ENCODE data around the gene NDUFS3.

Gene NDUFS3

DNA sequence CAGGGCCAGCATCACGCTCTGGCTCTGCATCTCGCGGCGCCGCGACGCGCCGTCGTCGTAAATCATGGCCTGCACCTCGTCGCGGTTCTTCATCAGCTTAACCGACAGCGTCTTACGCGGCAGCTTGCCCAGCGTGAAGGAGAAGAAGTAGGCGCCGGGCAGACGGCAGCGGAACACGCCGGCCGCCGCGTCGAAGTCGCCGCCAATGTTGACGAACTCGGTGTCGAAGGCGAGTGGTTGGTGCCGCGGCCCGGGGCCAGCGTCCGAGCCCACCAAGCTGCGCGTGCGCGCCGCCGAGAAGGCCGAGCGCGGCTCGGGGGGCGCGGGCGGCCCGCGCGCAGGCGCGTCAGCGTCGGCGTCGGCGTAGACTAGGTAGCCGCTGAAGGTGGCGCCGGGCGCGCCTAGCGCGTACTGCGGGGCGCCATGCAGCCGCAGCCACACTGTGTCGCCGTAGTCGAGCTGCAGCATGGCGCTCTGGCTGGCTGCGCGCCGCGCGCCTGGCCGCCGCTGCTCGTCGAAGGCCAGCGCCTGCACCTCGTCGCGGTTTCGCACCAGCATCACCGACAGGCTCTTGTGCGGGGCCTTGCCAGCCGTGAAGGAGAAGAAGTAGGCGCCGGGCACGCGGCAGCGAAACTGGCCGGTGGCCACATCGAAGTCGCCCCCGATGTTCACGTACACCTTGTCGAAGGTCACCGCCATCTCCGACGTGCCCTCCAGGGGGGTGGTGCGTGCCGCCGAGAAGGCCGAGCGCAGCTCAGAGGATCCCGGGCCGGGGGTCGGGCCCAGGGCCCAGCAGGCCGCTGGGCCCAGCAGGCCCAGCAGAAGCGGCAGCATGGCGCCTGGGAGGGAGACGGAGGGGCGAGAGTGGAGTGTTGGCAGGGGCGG is 11.3 kb downstream of the NDUFS3 start:
- no peak for DNase-seq (ENCODE audit: low read depth)

DNA sequence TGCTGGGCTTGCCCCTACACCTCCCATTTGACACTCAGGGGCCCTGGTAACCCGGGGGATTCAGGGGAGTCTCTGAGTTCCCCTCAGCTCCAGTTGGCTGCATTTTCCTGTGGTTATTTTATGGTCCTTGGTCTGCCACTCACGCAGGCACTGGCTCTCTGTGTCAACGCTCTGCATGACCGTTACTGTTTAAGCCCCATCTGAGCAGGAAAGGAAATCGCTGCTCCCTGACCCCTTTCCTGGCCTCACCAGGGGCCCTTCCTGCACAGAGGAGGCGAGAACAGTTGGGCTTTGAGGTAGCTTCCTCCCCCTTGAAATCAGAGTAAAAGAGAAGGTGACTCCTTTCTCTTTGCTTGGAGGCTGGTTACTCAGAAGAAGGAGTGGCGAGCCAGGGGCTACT is 12.9 kb downstream of the NDUFS3 start:
- no peak for DNase-seq (ENCODE audit: low read depth)

DNA sequence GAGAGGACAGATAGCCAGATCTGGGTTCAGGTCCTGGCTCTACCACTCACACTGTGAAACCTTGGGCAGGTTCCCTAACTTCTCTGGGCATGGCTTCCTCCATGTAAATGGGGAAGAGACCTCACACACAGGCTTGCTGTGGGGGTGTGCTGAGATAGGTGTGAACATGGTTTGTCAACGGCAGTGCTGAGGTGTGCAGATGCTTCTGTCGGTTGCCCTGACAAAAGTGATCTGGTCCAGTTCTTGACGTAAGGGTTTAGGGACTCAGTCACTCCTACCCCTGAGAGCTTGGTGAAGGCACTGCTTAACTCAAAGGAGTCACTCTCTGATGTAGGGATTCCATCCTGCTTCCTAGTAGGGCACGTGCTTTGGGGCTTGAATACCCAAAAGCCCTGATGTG is 13.4 kb downstream of the NDUFS3 start:
- DNase-seq (ENCODE audit: low read depth), result no peak

DNA sequence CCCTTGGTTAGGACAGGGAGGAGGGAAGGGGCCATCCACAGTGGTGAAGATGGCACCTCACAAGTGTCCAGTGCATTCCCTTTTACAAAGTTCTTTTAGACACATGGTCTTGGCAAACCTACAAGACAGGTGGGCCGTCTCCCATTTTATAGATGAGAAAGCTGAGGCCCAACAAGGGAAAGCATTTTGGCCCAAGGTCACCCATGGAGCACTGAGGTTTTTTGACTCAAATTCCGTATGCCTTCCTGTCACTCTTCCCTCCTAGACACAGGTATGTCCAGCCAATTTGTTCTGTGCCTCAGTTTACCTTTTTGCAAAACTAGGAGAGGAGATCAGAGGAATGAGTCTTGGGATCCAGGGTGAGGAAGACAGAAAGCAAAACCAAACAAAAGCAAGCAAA is 14.1 kb downstream of the NDUFS3 start:
- no peak for DNase-seq (ENCODE audit: low read depth)

DNA sequence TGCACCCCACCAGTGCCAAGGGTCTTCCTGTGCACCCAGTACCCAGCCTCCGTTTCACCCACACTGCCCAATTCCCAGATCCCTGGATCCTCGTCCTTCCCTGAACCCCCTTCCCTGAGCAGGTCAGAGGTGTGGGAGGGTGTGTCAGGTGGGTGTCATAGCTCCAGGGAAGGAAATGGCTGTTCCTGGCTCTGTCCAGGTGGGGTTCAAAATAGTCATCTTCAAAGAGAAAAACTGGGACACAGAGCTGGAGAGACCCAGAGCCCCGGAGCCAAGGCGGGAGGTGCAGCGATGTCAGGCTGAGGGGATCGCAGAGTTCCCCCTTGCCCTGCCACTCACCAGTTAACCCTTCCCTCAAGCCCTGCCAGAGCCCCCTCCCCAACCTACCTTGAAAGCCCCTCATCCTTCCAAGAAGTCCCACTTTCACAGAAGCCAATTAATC is 14.6 kb downstream of the NDUFS3 start:
- no peak for DNase-seq (ENCODE audit: low read depth)

DNA sequence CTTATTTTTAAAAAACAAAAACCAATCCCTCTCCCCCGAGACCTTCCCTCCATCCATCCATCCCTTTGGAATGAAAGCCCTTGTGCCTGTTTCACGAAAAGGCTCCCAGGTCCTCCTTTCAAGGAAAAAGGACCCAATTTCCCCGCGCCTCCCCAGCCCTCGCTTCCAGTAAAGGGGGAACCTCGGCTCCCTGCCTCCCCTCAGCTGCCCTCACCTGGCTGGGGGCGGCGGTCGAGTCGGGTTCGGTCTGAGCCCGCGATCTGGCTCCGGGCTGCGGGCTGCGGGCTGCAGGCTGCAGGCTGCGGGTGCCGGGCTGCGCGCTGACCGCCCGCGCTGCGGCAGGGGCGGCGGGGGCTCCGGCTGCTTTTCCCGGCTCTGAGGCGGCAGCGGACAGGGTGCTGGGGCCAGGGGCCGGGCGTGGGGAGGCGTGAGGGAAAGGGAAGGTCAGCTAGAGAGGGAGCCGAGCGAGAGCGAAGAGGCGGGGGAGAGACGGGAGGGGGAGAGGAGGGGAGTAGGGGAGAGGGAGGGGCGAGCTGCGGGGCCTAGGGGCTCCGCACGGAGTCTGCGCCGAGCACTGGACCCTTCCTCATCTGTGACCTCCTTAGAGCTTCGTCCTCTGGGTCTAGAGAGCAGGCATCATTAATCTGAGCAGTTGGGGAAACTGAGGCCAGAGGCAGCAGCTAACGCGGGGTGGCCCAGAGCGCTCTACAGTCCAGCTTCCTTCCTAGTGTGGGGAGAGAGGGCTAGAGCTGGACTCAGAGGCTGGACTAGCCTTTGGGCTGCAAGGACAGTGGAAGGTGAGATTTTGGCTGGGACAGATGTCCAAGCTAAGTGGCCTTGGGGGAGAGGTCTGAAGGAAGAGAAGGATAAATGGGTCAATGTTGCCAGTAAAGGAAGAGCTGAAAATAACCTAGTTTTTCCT is 15.3 kb downstream of the NDUFS3 start, which contains the start of gene C1QTNF4:
Gene C1QTNF4, minus strand, starts transcription at position 478 of the 922 bp plus-strand sequence. CDS start 3,601 bp downstream, outside the sequence.
- no peak for DNase-seq (ENCODE audit: low read depth)

DNA sequence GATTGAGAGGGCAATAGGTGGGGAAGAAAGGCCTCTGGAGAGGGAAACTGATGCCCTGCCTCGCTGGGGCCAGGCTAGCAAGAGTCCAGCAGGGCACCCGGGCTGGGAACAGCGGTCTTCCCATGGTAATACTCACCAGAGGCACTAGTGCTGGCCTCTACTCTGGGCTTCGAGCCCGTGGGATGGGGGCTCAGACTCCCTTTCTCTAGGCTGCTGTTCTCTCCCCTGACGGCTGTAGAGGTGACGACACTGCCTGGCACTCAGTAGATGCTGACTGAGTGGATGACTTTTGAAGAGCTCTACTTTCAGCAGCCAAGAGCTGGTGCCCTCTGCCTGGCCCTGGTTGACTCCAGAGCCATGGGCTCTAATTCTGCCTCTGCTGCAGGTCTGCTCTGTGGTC is 16.2 kb downstream of the NDUFS3 start:
- DNase-seq (ENCODE audit: low read depth), result no peak

DNA sequence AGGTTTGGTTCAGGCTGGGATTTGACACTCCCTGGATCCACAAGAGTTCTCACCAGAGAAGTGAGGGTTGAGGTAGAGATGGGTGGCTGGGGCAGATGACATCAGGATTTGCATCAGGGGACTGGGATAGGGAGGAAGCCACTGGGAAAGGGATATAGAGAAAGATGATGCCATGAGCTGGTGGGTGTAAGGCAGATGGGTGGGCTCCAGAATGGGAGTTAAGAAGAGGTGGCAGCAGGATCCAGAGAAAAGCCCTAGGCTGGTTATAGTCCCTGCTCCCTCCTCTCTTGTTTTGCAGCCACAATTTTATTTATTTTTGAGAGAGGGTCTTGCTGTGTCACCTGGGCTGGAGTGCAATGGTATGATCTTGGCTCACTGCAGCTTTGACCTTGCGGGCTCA is 17.1 kb downstream of the NDUFS3 start:
- no peak for DNase-seq (ENCODE audit: low read depth)

DNA sequence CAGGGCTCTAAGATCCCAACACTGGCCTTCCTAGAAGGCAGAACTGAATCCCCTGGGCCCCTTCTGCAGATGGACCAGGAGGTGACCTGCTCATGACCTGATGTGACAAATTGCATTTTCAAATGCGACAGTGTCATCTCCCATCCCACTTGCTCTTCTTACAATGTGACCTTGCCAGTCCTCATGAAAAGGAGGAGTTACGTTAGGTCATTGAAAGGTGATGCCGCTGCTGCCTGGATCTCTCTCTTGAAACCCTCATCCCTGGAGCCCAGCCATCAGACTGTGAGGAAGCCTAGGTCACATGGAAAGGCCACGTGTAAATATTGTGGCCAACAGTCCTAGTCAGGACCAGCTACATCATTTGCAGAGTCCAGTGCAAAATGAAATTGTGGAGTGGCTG is 21.0 kb downstream of the NDUFS3 start:
- no peak for DNase-seq (ENCODE audit: low read depth)

DNA sequence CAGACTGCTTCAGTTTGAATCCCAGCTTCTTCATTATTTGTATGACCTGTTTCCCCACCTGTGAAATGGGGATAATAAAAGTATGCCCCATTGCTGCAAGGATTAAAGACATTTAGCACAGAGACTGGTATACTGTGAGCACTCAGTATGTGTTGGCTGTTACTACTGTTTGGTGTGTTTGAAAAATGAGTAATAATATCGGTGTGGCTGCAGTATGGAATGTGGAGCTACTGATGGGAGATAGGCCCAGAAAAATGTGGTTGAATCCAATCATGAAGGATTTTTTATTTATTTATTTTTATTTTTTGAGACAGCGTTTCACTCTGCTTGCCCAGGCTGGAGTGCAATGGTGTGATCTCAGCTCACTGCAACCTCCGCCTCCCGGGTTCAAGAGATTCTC is 24.4 kb downstream of the NDUFS3 start:
- DNase-seq (ENCODE audit: low read depth), result no peak

DNA sequence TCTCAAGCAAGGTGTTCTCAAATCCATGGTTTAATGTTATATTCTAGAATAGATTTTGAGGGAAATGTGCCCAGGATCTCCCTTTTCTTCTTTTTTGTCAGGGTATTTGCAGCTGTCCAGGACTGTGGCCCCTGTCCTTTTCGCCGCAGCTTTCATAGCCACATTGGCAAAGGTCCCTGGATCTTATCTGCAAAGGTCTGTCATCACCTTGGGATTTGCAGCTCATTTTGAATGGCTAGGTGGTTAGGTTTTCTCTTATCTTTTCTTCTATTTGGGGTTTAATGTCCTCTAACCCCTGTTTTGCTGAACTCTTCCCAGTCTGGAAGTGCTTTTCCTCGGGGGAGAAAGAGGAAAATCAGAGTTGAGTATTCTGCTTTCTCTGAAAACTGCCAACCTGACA is 27.0 kb downstream of the NDUFS3 start:
- DNase-seq (ENCODE audit: low read depth), result no peak

DNA sequence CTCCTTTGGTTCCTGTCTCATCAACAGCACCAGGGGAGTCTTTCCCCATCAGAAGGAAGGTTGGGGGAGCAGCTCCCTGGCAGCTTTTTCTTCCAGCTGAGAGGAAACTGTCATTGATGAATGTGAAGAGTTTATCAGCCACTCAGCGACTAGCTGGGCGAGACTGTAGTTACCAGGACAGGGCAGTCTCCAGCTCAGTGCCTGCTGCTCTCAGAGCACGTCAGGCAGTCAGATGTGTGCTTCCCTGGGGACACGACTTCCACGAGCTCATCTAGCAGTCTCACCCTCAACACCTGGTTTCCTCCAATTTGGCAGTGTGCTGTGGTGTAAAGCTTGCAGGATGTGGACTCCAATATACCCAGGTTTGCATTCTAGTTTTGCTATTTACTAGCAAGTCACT is 27.9 kb downstream of the NDUFS3 start:
- DNase-seq (ENCODE audit: low read depth), result no peak

DNA sequence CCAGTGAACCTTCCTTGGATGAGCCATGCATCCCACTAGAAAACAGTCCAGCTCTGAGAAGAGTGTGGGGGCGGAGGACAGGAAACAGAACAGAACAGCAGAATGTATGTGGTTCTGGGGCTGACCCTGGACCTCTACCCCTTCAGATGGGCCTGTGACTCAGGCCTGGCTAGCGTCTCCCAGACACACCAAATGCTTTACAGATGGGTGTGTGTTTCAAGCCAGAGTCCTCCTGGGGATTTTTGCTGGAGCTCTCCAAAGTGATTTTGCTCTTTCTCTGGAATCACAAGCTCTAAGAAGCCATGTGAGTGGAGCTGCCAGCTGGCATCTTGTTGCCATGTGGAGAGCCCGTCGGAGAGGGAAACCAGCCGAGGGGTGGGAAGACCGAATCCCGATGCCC is 28.5 kb downstream of the NDUFS3 start:
- DNase-seq (ENCODE audit: low read depth), result no peak

DNA sequence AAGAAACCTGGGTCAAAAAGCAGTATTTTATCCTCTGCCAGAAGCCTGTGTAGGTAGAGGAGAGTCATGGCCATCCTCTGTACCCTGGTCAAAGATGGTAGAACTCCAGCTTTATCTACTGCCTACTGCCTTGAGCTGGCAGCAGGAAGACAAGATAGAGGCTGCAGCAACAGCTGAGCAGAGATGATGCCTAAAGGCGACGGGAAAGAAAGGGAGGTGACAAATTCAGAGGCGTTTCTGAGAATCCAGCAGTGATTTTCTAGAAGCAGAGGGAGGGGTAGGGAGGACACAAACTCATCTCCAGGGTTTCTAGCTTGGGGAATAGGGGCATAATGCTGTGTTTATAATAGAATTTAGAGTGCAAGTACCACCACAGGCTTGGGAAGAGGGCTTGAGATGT is 30.8 kb downstream of the NDUFS3 start:
- no peak for DNase-seq (ENCODE audit: low read depth)

DNA sequence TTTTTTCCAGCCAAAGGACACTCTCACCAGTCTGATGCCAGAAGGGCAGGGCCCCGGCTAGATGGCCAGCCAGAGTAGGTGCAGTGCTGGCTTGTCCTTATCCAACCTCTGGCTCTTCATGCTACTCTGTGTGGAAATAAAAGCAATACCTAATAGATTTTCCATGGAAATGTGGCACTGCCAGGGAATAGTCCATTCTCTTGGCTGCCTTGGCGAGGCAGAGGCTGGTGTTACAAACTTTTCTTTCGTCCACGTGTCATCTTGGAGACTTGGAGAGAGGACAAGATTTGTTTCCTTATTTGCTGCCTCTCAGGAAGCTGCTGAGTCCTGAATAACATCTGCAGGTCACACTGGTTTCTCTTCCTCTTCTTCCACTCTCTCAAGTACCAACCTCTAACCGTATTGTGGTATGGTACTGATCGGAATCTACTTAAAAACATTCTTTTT is 32.5 kb downstream of the NDUFS3 start:
- DNase-seq (ENCODE audit: low read depth), result no peak

DNA sequence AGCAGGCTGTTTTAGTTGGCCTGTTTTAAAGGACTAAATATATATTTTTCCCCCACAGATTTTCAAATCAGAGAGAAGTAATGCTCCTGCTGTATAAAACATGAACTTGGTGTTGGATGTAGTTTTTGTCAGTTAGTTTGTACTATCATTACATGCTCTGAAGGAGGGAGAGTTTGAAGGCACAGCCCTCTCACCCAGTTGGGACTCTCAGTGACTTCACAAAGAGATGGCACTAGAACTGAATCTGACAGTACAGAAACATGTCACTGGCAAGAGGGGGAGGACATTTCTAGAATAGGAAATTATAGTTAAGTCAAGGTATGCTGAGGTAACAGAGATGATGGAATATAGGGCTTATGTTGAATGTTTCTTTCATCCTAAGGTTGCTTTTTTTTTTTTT is 36.4 kb downstream of the NDUFS3 start:
- DNase-seq (ENCODE audit: low read depth), result no peak

DNA sequence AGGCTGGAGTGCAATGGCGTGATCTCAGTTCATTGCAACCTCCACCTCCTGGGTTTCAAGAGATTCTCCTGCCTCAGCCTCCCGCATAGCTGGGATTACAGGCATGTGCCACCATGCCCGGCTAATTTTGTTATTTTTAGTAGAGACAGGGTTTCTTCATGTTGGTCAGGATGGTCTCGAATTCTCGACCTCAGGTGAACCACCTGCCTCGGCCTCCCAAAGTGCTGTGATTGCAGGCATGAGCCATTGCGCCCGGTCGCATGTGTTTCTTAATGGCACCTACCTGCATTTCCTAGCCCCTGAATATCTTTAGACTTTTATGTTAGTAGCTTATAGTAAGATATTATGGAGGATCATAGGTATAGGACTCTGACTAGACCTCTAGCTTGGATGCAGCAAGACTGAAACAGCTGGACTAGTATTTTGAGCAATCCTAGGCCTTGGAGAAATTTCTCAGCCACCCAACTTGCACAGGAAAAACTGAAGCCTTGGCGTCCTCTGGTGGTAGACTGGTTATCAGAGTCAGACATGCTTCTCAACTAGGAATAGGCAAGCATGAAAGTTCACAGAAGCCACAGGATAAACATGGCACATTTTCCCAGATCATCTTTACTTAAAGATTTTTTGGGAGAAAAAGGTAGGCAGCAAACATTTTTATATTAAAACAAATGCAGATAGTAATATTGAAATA is 38.0 kb downstream of the NDUFS3 start:
- DNase-seq (ENCODE audit: low read depth), result no peak

DNA sequence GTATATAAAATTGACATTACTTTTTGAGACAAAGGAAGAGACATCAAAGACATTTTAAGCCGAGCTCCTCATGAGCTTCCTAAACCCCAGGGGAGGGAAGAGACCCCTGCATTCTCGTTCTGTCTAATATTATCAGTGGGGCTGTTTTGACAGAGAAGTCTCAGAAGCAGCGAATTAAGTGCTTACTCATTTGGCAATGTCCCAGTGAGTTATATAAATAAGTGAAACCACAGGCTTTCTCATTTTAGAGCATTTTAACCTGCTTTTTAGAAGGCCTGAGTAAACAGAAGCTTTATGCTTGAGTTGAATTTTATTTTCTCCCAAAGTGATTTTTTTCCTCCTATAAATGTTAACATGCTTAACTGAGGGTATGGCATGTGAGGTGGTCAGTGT is 38.5 kb downstream of the NDUFS3 start:
- DNase-seq (ENCODE audit: low read depth), result no peak

DNA sequence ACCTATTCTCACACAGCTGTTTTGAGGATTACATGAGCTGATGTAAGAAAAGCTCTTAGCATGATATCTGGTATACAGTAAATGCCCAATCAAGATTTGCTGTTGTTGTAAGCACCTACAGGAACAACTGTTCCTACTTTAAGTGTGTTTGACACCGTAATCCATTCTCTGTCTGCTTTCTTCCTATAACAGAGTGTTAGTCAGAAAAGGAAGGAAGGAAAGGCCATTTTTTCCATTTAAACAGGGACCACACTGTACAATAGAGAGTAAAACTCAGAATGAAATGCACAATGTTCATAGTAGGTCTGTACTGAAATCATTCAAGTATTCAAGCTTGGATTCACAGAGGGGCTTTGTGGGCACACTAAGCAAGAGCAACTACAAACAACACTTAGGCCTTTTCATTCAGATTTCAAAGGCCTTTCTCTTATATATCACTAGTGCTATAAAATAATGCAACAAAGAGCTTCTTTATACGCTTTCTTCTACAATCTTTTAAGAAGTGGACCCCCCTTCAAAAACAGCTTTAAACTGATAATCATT is 42.0 kb downstream of the NDUFS3 start:
- no peak for DNase-seq (ENCODE audit: low read depth)

DNA sequence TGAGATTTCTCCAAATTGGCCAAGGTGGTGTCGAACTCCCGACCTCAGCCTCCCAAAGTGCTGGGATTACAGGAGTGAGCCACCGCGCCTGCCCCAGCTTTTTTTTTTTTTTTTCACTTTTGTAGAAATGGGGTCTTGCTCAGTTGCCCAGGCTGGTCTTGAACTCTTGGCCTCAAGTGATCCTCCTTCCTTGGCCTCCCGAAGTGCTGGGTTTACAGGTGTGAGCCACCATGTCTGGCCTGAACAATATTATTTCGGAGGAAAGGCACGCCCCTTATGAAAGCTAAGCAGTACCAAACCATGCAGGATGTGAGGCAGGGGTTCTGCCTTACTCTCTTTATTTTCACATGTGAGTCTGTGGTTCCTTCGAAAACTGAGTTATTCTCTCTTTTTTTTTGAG is 47.4 kb downstream of the NDUFS3 start:
- DNase-seq (ENCODE audit: low read depth), result no peak

DNA sequence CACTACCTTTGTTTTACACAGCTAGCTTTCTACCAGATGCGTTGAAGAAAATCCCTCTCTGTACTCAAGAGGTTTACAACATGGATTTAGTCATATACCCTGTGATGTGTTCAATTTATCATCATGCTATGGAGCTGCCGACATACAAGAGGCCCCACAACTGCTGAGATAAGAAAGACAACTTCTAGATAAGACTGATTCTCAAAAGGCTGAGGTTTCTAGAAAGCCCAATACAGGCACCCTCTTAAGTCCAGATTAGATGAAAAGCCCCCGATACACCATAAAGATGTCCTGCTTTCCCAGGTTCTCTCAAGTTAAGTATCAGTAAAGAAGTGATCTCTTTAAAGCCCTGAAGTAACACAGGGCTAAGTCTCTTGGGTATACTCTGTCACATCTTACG is 49.2 kb downstream of the NDUFS3 start:
- no peak for DNase-seq (ENCODE audit: low read depth)

DNA sequence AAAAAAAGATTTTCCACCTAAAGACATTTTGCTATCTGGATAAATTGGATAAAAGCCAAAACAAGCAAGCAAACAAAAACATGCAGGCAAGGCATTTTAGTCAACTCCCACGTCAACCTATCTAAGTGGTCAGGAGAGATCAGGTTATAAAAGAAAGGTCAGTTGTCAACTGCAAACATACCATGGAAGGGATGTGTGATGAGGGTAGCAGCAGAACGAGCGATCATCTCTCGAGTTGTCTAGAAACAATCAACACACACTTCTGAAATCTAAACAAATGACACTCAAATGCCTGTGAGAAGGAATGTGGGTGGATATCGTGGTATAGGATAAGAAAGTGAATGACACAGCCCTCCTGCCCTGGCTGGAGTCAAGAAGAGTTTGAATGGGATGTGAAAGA is 52.6 kb downstream of the NDUFS3 start:
- no peak for DNase-seq (ENCODE audit: low read depth)
